Measurements from ENCODE around the gene RARG. TPM values are rescaled to one million over a fixed set of nuclear protein-coding genes. Genes with fewer than 3 reads are reported as not detected.
A peak's percentile ranks its signal among the peaks of the same experiment; 100 is the strongest.

The RARG gene
- total RNA-seq, 1 experiment from 2014 or later, result 14.0 TPM

DNA sequence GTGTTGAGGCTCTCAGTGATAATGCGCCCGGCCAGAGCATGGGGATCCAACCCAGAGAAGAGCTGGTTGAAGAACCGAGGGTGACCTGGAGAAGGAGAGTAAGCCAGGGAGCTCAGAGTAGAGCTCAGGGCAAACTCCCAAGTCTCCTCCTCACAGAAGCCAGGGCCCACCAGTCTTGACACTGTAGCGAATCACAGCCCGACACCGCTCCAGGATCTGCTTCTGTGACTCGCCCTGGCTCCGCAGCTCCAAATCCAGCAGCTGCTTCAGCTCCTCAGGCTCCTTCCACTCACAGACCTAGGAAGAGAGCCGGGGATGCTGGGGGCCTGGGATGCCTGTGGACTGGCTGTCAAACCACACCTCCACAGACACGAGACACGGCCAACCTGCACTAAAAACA, 59.7 kb downstream of the RARG start:
- Histone ChIP-seq H3K4me1 (ENCODE audit: insufficient read depth, low read length, poor library complexity, severe bottlenecking) (peaks cover 11% of the 10 kb centered on the region), H3K4me3 (ENCODE audit: low read depth, low read length, poor library complexity, severe bottlenecking) (no peak overlapping the region), H3K36me3 (ENCODE audit: insufficient read depth, low read length, poor library complexity, severe bottlenecking) (no peaks in the 10 kb centered on the region), H3K27ac (ENCODE audit: low read depth, low read length, poor library complexity, severe bottlenecking) (no peak overlapping the region), H3K27me3 (replicated peaks; ENCODE audit: insufficient read depth, low read depth, low read length, poor library complexity) (no peaks in the 10 kb centered on the region), H3K9me3 (ENCODE audit: low read depth, low read length, poor library complexity, severe bottlenecking) (no peaks in the 10 kb centered on the region)
- DNase-seq (ENCODE audit: low spot score), result no peak
- BruUV-seq (replicated peaks), result no TSS peak
- TF ChIP-seq, protein P1, sequence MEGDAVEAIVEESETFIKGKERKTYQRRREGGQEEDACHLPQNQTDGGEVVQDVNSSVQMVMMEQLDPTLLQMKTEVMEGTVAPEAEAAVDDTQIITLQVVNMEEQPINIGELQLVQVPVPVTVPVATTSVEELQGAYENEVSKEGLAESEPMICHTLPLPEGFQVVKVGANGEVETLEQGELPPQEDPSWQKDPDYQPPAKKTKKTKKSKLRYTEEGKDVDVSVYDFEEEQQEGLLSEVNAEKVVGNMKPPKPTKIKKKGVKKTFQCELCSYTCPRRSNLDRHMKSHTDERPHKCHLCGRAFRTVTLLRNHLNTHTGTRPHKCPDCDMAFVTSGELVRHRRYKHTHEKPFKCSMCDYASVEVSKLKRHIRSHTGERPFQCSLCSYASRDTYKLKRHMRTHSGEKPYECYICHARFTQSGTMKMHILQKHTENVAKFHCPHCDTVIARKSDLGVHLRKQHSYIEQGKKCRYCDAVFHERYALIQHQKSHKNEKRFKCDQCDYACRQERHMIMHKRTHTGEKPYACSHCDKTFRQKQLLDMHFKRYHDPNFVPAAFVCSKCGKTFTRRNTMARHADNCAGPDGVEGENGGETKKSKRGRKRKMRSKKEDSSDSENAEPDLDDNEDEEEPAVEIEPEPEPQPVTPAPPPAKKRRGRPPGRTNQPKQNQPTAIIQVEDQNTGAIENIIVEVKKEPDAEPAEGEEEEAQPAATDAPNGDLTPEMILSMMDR (conservative IDR thresholded peaks at IDR 0.05; ENCODE audit: low read depth, low read length), result no peak
- TF ChIP-seq EZH2 (IDR thresholded peaks at IDR 0.05; ENCODE audit: borderline replicate concordance, low read depth, low read length, poor library complexity, severe bottlenecking), result no peak
- intact Hi-C loops (cut with micrococcal nuclease; ENCODE audit: unreplicated experiment), result no loop called here
- POLR2A ChIA-PET (ENCODE audit: low non-redundant PET), result interaction anchor here (0.6 kb wide), 1 partner anchor 254 kb away, joined by 3 read pairs; no protein-coding TSS in a partner anchor
- CTCF ChIA-PET, result no interaction called here

DNA sequence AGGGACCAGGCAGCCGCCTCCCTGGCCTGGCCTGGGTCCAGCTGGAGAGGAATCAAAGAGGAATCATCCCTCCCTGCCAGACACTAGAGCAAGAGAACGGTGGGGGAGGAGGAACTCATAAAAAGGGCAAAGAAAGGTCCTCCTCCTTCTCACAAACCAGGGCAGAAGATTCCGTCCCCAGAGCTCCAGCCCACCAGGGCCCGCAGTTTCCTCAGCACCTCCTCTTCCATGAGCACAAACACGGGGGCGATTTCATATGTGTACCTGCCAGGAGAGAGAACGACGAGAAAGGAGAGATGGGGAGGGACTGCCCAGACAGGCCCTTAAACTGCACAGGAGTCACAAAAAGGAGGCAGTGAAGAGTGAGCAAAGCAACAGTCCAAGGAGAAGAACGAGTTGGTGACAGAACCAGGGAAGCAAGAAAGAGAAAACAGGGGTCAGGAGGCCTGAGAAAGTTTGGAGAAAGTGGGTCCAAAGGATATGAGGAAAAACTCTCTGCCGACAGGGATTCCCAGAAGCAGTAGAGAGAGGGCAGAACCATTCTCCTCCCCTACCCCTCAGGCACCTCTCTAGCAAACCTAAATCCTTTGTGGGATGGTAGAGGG, 60.2 kb downstream of the RARG start:
- CTCF ChIA-PET, result no interaction called here
- Histone ChIP-seq H3K9me3 (ENCODE audit: low read depth, low read length, poor library complexity, severe bottlenecking) (no peaks in the 10 kb centered on the region), H3K36me3 (ENCODE audit: insufficient read depth, low read length, poor library complexity, severe bottlenecking) (no peaks in the 10 kb centered on the region), H3K4me1 (ENCODE audit: insufficient read depth, low read length, poor library complexity, severe bottlenecking) (peaks cover 11% of the 10 kb centered on the region), H3K4me3 (ENCODE audit: low read depth, low read length, poor library complexity, severe bottlenecking) (no peak overlapping the region), H3K27me3 (replicated peaks; ENCODE audit: insufficient read depth, low read depth, low read length, poor library complexity) (no peaks in the 10 kb centered on the region), H3K27ac (ENCODE audit: low read depth, low read length, poor library complexity, severe bottlenecking) (no peak overlapping the region)
- DNase-seq (ENCODE audit: low spot score), result peak; percentile 41
- no TSS peak for BruUV-seq (replicated peaks)
- intact Hi-C loops (cut with micrococcal nuclease; ENCODE audit: unreplicated experiment), result no loop called here
- POLR2A ChIA-PET (ENCODE audit: low non-redundant PET), result interaction anchor here (0.6 kb wide), 1 partner anchor 253 kb away, joined by 3 read pairs; no protein-coding TSS in a partner anchor
- TF ChIP-seq EZH2 (IDR thresholded peaks at IDR 0.05; ENCODE audit: borderline replicate concordance, low read depth, low read length, poor library complexity, severe bottlenecking), result no peak
- TF ChIP-seq, protein P1 (conservative IDR thresholded peaks at IDR 0.05; ENCODE audit: low read depth, low read length), result no peak

DNA sequence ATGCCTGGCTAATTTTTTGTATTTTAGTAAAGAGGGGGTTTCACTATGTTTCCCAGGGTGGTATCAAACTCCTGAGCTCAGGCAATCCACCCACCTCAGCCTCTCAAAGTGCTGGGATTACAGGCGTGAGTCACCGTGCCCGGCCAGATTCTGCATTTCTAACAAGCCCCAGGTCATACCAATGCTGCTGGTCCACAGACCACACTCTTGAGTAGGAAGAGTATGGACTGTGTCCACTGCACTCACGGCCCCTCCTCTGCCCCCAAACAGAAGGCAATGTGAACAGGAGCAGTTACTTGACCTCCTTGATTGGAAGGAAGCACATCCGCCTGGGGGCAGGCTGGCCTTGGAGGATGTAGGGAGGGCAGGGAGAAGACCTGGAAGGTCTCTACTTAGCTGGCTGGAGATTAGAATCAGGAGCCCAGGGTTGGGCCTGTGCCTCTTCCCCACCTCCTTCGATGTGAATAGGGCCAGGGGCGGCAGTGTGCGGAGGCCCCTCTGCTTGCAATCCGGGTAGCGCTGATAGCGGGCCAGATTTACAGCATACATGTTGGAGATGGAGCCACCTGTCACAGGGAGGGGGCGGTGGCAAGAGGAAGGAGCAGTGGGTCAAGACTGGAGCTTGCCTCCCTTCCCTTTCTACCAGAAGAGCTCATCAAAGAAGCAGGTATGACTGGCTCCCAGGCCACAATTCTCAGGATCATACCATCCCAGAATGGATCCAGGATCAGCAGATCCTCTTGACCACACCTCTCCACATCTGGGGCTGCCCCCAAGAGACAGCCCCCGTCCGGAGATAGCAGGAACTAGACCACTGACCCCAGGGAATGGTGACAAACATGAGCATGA, 60.9 kb downstream of the RARG start:
- H3K27ac ChIP-seq (ENCODE audit: low read depth, low read length, poor library complexity, severe bottlenecking), result no peak overlapping the region
- H3K4me1 ChIP-seq (ENCODE audit: insufficient read depth, low read length, poor library complexity, severe bottlenecking), result peaks cover 11% of the 10 kb centered on the region
- TF ChIP-seq, protein P1 (conservative IDR thresholded peaks at IDR 0.05; ENCODE audit: low read depth, low read length), result no peak
- TF ChIP-seq EZH2 (IDR thresholded peaks at IDR 0.05; ENCODE audit: borderline replicate concordance, low read depth, low read length, poor library complexity, severe bottlenecking), result no peak
- no TSS peak for BruUV-seq (replicated peaks)
- ChIA-PET POLR2A (ENCODE audit: low non-redundant PET) (interaction anchor here (0.6 kb wide), 1 partner anchor 24 kb away, joined by 3 read pairs; no protein-coding TSS in a partner anchor), CTCF (no interaction called here)
- no peaks in the 10 kb centered on the region for H3K9me3 ChIP-seq (ENCODE audit: low read depth, low read length, poor library complexity, severe bottlenecking)
- no peak overlapping the region for H3K4me3 ChIP-seq (ENCODE audit: low read depth, low read length, poor library complexity, severe bottlenecking)
- H3K27me3 ChIP-seq (replicated peaks; ENCODE audit: insufficient read depth, low read depth, low read length, poor library complexity), result no peaks in the 10 kb centered on the region
- intact Hi-C loops (cut with micrococcal nuclease; ENCODE audit: unreplicated experiment), result no loop called here
- no peak for DNase-seq (ENCODE audit: low spot score)
- no peaks in the 10 kb centered on the region for H3K36me3 ChIP-seq (ENCODE audit: insufficient read depth, low read length, poor library complexity, severe bottlenecking)
